HepG2 (cell line): ENCODE measurements around the gene CCDC50. TPM values are rescaled to one million over a fixed set of nuclear protein-coding genes. Genes with fewer than 3 reads are reported as not detected.
A peak's percentile ranks its signal among the peaks of the same experiment; 100 is the strongest.

ENCODE experiments used
- CBX1 ChIP-seq: IDR thresholded peaks from one replicate; pipeline ENCODE4 v1.6.1; 2016; ENCODE audit warnings: antibody characterized with exemption, low read depth
- CBX2 ChIP-seq, 2 experiments: fragments of 200-600 bp in 1 of 2; sonication (generic); formaldehyde crosslinking in 1 of 2; IDR thresholded peaks; 2 replicates each; pipeline versions ENCODE4 v1.7.0 to v1.8.1; 2018 to 2022; ENCODE audit warnings: low read depth in 2 of 2, low read length in 1 of 2, mild to moderate bottlenecking in 1 of 2, missing genetic modification reagents in 1 of 2
- CC2D1A ChIP-seq: sonication (generic); formaldehyde crosslinking; IDR thresholded peaks from 2 replicates; pipeline ENCODE4 v1.8.1; 2023; ENCODE audit warnings: mild to moderate bottlenecking, missing genetic modification reagents
- ELF1 ChIP-seq: sonication (generic); formaldehyde crosslinking; IDR thresholded peaks from 2 replicates; pipeline ENCODE4 v1.4.0; 2020; ENCODE audit warnings: missing genetic modification reagents
- ELF3 ChIP-seq: IDR thresholded peaks from 2 replicates; pipeline ENCODE4 v1.6.1; 2016; ENCODE audit warnings: missing genetic modification reagents, missing compliant biosample characterization
- HNRNPL ChIP-seq: fragments of 200-400 bp; formaldehyde crosslinking; IDR thresholded peaks from 2 replicates; pipeline ENCODE4 v1.6.1; 2017; ENCODE audit warnings: mild to moderate bottlenecking, low read depth, low read length
- MAF1 ChIP-seq: sonication (generic); formaldehyde crosslinking; IDR thresholded peaks from 2 replicates; pipeline ENCODE4 v1.5.0; 2020; ENCODE audit warnings: missing genetic modification reagents, borderline replicate concordance
- MYNN ChIP-seq: sonication (generic); formaldehyde crosslinking; IDR thresholded peaks from 2 replicates; pipeline ENCODE4 v1.4.0; 2020; ENCODE audit warnings: mild to moderate bottlenecking, low read depth, missing genetic modification reagents
- NR2F2 ChIP-seq: IDR thresholded peaks from 2 replicates; pipeline ENCODE4 v1.6.1; 2012; ENCODE audit warnings: low read depth, inconsistent platforms, borderline replicate concordance
- PPARG ChIP-seq: conservative IDR thresholded peaks from 2 replicates; pipeline ENCODE4 v1.6.1; 2016; ENCODE audit warnings: missing biosample characterization, missing genetic modification reagents
- RELA ChIP-seq: sonication (generic); formaldehyde crosslinking; IDR thresholded peaks from 2 replicates; pipeline ENCODE4 v1.4.0; 2020; ENCODE audit warnings: missing genetic modification reagents
- SMAD3 ChIP-seq: sonication (generic); formaldehyde crosslinking; IDR thresholded peaks from 2 replicates; pipeline ENCODE4 v1.4.0; 2020; ENCODE audit warnings: missing genetic modification reagents
- SRSF9 ChIP-seq: fragments of 200-400 bp; formaldehyde crosslinking; IDR thresholded peaks from 2 replicates; pipeline ENCODE4 v1.6.1; 2018; ENCODE audit warnings: borderline replicate concordance, mild to moderate bottlenecking, low read depth, low read length; ENCODE audit not compliant: insufficient read depth, poor library complexity, severe bottlenecking
- SUZ12 ChIP-seq: fragments of 150-350 bp; IDR thresholded peaks from 2 replicates; pipeline ENCODE4 v1.6.1; 2014; ENCODE audit warnings: low read depth, low read length
- ZNF138 ChIP-seq: sonication (generic); formaldehyde crosslinking; IDR thresholded peaks from 2 replicates; pipeline ENCODE4 v1.5.0; 2020; ENCODE audit warnings: mild to moderate bottlenecking, low read depth, missing genetic modification reagents
- ZNF709 ChIP-seq: sonication (generic); formaldehyde crosslinking; IDR thresholded peaks from 2 replicates; pipeline ENCODE4 v1.5.0; 2020; ENCODE audit warnings: mild to moderate bottlenecking, missing genetic modification reagents
- ZNF83 ChIP-seq: sonication (generic); formaldehyde crosslinking; IDR thresholded peaks from 2 replicates; pipeline ENCODE4 v1.4.0; 2020; ENCODE audit warnings: missing genetic modification reagents, mild to moderate bottlenecking, borderline replicate concordance
- ZSCAN22 ChIP-seq: sonication (generic); formaldehyde crosslinking; IDR thresholded peaks from 2 replicates; pipeline ENCODE4 v1.4.0; 2020; ENCODE audit warnings: mild to moderate bottlenecking, missing genetic modification reagents
- polyA plus RNA-seq, 8 experiments: library from polyadenylated mRNA; depleted of rRNA in 3 of 8; stranded (reverse) in 7 of 8; unstranded in 1 of 8; fragments of >200 nt; fragmentation: Illumina TruSeq in 4 of 8; extraction: Trizol in 4 of 8; gene quantifications; 2 replicates each; pipeline versions ENCODE4 v1.2.1 to v1.2.3, GENCODE V29; 2011 to 2016; ENCODE audit warnings: low read depth in 4 of 8, missing spikeins in 1 of 8, mixed read lengths in 1 of 8; ENCODE audit not compliant: insufficient read depth in 1 of 8
- total RNA-seq, 5 experiments: library from RNA; depleted of rRNA; stranded (reverse); fragments of >200 nt; fragmentation: Illumina TruSeq; extraction: Trizol; gene quantifications; 2 replicates each; pipeline ENCODE4 v1.2.3, GENCODE V29; 2016; ENCODE audit warnings: low read depth in 1 of 5
- TF ChIP-seq, protein P1 (sequence below): sonication (generic); formaldehyde crosslinking; IDR thresholded peaks from 2 replicates; pipeline ENCODE4 v1.5.0; 2020; ENCODE audit warnings: mild to moderate bottlenecking, low read depth, missing genetic modification reagents, borderline replicate concordance
- TF ChIP-seq, protein P2 (sequence below): sonication (generic); formaldehyde crosslinking; IDR thresholded peaks from 2 replicates; pipeline ENCODE4 v1.4.0; 2020; ENCODE audit warnings: mild to moderate bottlenecking, missing genetic modification reagents
- TF ChIP-seq, protein P3 (sequence below): sonication (generic); formaldehyde crosslinking; IDR thresholded peaks from 2 replicates; pipeline ENCODE4 v1.5.0; 2020; ENCODE audit warnings: missing genetic modification reagents, mild to moderate bottlenecking, borderline replicate concordance
- TF ChIP-seq, protein P4 (sequence below): sonication (generic); formaldehyde crosslinking; conservative IDR thresholded peaks from 2 replicates; pipeline ENCODE4 v1.4.0; 2020; ENCODE audit warnings: mild to moderate bottlenecking, missing genetic modification reagents, moderate library complexity
- TF ChIP-seq, protein P5 (sequence below): sonication (generic); formaldehyde crosslinking; IDR thresholded peaks from 2 replicates; pipeline ENCODE4 v1.4.0; 2020; ENCODE audit warnings: missing genetic modification reagents

CCDC50 gene
- total and polyA plus RNA-seq, 2 of the 13 experiments (the other 11 are each of a cell fraction or from before 2014, with no cell fraction given), result 47.6 to 66.4 TPM

DNA sequence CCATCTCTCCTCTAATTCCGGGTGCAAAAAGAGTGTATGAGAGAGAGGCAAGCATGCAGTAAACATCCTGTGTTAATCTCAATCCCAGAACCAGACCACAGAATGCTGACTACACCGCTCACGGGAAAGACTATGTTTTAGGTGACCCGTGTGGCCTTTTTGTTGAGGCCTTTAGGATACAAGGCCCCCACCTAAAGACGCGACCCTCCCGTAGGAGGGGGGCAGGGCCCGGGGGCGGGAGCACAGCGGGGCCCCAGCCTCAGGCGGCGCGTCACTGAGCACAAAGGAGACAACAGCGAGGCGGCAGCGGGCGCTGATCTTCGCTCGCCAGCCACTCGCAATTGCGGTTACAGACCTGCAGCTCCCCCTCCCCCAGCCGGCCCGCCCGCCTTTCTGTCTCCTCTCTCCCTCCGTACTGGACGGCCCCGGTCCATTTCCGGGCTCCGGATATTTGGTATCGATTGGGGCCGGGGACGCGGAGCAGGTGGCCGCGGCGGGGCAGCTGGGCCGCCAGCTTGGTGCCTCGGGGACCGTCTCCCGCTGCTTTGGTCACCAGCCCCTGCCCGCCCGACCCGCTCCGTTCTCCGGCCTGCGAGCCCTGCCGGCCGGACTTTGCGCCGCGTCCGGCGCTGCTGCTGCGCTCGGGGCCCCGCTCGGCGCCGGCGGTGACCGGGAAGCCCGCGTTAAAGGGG, at the start of gene CCDC50 (continued):
- TF ChIP-seq, protein P1, sequence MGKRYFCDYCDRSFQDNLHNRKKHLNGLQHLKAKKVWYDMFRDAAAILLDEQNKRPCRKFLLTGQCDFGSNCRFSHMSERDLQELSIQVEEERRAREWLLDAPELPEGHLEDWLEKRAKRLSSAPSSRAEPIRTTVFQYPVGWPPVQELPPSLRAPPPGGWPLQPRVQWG, result no peak
- TF ChIP-seq MYNN (CRISPR knock-in tag) (no peak; the same call in 1 of the 2 replicates), ELF1 (CRISPR knock-in tag) (peak; percentile 92), ZSCAN22 (CRISPR knock-in tag) (no peak), RELA (CRISPR knock-in tag) (0 out of 2 replicates have a peak, but pooled peaks have one; percentile 31), ZNF83 (no peak), ZNF709 (CRISPR knock-in tag) (peak; percentile 74; the same call in 1 of the 2 replicates), HNRNPL (no peak), CBX2 (IDR thresholded peaks at IDR 0.05; ENCODE audit: low read depth, low read length) (no peak), CBX2 (CRISPR knock-in tag; IDR thresholded peaks at IDR 0.05; ENCODE audit: low read depth) (no peak; the same call in 1 of the 2 replicates), ELF3 (CRISPR knock-in tag) (peak; percentile 72), SMAD3 (CRISPR knock-in tag) (peak; percentile 83; the same call in 1 of the 2 replicates), NR2F2 (no peak), PPARG (CRISPR knock-in tag) (0 out of 2 replicates have a peak, but pooled peaks have one; percentile 49), CC2D1A (CRISPR knock-in tag) (no peak), SRSF9 (no peak), CBX1 (no peak), MAF1 (0 out of 2 replicates have a peak, but pooled peaks have one; percentile 76), ZNF138 (CRISPR knock-in tag) (no peak), SUZ12 (no peak)
- TF ChIP-seq, protein P2, sequence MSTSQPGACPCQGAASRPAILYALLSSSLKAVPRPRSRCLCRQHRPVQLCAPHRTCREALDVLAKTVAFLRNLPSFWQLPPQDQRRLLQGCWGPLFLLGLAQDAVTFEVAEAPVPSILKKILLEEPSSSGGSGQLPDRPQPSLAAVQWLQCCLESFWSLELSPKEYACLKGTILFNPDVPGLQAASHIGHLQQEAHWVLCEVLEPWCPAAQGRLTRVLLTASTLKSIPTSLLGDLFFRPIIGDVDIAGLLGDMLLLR (CRISPR knock-in tag), result peak; percentile 70; the same call in 1 of the 2 replicates
- TF ChIP-seq, protein P3, sequence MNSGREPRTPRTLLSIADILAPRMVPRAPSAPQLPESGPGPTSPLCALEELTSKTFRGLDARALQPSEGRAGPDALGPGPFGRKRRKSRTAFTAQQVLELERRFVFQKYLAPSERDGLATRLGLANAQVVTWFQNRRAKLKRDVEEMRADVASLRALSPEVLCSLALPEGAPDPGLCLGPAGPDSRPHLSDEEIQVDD (CRISPR knock-in tag), result peak; percentile 84; the same call in 1 of the 2 replicates
- TF ChIP-seq, protein P4, sequence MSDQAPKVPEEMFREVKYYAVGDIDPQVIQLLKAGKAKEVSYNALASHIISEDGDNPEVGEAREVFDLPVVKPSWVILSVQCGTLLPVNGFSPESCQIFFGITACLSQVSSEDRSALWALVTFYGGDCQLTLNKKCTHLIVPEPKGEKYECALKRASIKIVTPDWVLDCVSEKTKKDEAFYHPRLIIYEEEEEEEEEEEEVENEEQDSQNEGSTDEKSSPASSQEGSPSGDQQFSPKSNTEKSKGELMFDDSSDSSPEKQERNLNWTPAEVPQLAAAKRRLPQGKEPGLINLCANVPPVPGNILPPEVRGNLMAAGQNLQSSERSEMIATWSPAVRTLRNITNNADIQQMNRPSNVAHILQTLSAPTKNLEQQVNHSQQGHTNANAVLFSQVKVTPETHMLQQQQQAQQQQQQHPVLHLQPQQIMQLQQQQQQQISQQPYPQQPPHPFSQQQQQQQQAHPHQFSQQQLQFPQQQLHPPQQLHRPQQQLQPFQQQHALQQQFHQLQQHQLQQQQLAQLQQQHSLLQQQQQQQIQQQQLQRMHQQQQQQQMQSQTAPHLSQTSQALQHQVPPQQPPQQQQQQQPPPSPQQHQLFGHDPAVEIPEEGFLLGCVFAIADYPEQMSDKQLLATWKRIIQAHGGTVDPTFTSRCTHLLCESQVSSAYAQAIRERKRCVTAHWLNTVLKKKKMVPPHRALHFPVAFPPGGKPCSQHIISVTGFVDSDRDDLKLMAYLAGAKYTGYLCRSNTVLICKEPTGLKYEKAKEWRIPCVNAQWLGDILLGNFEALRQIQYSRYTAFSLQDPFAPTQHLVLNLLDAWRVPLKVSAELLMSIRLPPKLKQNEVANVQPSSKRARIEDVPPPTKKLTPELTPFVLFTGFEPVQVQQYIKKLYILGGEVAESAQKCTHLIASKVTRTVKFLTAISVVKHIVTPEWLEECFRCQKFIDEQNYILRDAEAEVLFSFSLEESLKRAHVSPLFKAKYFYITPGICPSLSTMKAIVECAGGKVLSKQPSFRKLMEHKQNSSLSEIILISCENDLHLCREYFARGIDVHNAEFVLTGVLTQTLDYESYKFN, result peak; percentile 84
- TF ChIP-seq, protein P5, sequence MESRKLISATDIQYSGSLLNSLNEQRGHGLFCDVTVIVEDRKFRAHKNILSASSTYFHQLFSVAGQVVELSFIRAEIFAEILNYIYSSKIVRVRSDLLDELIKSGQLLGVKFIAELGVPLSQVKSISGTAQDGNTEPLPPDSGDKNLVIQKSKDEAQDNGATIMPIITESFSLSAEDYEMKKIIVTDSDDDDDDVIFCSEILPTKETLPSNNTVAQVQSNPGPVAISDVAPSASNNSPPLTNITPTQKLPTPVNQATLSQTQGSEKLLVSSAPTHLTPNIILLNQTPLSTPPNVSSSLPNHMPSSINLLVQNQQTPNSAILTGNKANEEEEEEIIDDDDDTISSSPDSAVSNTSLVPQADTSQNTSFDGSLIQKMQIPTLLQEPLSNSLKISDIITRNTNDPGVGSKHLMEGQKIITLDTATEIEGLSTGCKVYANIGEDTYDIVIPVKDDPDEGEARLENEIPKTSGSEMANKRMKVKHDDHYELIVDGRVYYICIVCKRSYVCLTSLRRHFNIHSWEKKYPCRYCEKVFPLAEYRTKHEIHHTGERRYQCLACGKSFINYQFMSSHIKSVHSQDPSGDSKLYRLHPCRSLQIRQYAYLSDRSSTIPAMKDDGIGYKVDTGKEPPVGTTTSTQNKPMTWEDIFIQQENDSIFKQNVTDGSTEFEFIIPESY (CRISPR knock-in tag), result no peak; the same call in 1 of the 2 replicates
